NCI-H146 treated with DMSO at 0.1 percent for 48 hours (cell line): ENCODE data around the gene ANXA7.

Source experiments
- DNase-seq: peaks from one replicate; lab custom pipeline; 2025; ENCODE audit not compliant: unreplicated experiment; lab: John Stamatoyannopoulos, UW

The ANXA7 gene

GRCh38 chr10:73413528-73414229, at the start of gene ANXA7:
ANXA7 (minus strand) TSS chr10:73414058; CDS start chr10:73400856, 13,202 bp downstream.
- DNase-seq, result peak; percentile 86

- DNase-seq, result no peak
Measured at GRCh38 chr10:73460897-73461296, 47.0 kb upstream of the ANXA7 start.

DNA sequence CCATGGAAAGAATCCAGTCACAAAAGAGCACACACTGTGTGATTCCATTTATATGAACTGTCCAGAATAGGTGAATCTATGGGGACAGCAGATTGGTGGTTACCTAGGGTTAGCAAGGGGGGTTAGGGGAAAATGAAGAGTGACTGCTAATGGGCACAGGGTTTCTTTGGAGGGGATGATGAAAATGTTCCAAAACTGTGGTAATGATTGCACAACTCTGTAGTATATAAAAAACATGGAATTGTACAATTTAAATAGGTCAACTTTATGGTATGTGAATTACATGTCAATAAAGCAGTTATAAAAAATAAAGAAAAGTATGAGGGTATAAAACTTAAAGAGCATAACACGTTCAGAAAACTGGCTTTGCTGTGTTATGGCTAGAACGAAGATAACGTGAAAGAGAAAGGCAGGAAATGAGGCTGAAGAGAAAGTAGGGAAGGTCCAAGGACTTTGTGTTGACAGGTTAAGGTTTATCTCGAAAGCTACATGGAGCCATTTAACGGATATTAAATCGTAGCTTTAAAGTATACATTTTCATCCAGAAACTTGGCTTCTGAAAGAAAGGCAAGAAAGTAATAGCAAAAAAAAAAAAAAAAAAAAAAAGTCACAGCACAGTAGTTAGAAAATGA, 45.9 kb upstream of the ANXA7 start:
- no peak for DNase-seq

DNA sequence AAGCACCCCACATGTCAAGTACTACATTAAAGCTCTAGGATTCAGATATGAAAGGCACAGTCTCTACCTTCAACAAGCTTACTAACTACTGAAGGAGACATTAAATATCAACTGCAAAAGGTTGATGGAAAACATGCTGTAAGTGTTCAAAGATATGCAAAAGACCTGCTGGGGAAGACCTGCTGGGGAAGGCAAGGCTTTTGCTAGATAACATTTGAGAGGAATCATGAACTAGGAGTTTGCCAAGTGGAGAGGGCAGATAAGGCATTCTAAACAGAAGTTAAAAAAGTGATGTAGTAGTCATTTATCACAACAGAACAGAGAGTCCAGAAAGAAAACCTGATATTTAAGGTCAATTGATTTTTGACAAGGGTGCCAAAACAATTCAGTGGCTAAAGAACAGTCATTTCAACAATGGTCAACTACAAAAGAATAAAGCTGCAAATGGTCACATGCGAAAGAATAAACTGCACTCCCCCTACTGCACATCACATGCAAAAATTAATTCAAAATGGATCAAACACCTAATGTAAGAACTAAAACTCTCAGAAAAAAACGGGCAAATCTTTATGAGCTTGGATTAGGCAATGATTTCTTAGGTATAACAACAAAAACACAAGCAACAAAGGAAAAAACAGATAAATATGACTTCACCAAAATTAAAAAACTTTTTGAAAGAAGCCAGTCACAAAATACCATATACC, 42.5 kb upstream of the ANXA7 start:
- no peak for DNase-seq

GRCh38 chr10:73449113-73449512, 35.3 kb upstream of the ANXA7 start:
- DNase-seq, result no peak

GRCh38 chr10:73448384-73448783, 34.5 kb upstream of the ANXA7 start:
- DNase-seq, result no peak

GRCh38 chr10:73446926-73447325, 33.1 kb upstream of the ANXA7 start:
- no peak for DNase-seq

- no peak for DNase-seq
Measured at GRCh38 chr10:73444457-73444856, 30.6 kb upstream of the ANXA7 start.

DNA sequence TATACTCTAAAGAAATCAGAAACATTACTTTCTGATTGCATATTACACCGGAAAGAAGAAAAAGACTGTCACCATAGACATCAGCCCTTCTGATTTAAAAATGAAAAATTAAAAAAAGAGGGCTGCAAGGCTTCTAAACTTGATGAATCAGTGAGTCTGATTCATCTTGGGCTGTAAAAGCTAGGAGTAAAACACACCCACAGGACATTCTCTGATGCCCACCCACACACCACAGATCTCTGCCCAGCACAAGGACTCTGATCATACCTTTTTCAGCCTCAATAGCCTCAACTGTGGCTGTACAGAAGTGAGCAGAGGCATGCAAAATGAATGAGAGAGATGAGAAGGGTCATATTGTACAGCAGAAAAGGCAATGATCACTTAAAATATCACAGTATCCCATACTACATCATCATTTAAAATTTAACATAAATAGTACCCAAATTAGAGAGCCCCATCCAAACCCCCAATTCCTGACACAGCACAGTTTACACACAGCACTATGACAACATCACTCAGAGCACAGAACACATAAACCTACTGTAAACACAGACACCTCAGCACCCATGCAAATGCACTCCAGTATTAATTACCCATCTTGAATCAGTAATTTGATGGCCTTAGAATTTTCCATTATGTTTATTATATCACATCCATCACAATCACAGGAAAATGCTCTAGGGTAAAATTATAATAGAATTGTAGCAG, 25.9 kb upstream of the ANXA7 start:
- no peak for DNase-seq

GRCh38 chr10:73439055-73439454, 25.2 kb upstream of the ANXA7 start:
- no peak for DNase-seq

DNA sequence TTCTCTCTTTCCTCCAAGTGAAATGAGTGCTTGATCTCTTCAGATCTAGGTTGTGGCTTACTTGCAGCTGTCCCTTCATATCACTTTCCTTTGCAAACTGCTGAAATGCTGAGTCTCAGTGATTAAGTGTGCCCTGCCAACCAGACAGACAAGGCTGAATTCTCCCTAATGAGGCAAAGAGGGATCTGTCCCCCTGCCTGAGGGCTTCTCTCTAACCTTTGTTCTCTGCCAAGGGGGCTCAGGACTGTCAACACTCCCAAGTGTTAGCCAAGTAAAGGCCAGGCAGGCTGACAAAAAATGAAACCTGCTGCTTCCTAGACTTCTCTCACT, 19.6 kb upstream of the ANXA7 start, which contains the start of gene MSS51:
MSS51 (minus strand) TSS at position 24 of the 330 bp plus-strand sequence. CDS start 5,277 bp downstream, outside the sequence.
- peak; percentile 86 for DNase-seq

DNA sequence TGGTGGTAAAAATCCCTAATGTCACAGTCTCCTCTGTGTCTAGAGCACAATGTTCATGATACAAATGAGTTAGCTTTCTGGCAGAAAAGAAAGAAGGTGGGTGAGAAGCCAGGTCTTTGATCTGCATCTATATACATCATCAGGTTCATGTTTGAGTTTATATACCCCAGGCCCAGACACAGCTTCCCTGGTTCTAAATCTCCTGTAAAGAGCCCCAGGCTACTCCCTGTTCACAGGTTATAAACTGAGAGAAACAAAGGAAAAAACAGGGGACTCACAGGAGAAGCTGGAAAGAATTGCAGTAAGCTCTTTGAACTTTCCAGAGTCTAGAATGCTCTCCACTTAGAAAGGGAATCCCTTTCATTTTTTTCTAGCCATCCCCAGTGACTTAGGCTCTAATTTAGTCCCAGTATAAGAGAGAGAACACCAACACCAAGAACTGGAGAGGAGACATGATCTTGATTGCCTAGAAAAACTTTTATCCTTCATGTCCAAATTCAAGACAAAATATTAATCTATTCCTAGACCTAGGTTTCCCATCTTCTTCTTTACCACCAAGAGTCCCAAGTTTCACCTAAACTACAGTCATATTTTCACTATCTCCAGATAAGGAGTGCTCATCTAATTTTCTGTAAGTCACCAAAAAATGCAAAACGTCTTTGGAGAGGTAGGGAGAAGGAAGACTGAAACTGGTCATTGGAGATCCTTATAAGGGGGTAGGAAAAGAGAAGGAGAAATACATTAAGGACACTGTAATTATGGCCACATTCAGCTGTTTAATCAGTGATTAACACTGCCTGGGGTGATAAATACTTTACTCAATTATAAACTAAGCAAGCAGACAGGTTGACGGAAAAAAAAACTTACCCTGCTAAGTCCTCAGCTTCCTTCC, 19.0 kb upstream of the ANXA7 start:
- peak; percentile 86 for DNase-seq

DNA sequence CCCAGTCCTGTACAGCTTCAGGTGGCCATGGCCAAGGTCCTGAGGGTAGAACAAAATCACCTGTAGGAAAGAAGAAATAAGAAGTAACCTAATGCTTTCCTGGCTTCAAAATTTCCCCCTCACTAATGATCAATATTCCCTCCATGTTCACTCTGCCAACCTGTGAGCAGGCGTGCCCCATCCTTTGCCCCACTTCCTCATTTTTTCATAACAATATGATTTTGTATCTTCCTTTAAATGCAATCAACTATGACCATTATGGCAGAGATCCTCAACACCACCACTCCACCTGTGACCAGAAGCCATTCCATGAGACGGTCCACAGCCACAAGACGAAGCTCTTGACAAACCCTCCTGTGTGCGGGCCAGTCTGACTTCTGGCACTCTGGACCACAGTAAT, 12.5 kb upstream of the ANXA7 start:
- no peak for DNase-seq

DNA sequence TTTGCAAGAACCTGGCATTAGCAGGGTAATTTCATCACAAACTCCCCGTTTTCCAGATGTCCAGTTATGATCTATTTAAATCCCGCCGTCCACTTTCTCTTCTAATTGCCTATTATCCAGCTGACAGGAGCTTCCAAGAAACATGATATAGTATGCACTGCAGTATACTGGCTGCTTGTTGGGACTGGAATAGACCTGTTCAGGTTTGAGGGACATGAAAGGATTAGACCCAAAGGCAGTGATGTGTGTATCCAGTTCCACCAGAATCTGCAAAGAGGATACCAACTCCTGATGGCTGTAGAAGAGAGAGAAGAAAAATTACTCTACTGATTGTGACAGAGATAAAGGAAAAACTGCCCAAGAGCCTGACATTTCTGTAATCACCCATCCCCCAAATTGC, 10.6 kb upstream of the ANXA7 start:
- no peak for DNase-seq

DNA sequence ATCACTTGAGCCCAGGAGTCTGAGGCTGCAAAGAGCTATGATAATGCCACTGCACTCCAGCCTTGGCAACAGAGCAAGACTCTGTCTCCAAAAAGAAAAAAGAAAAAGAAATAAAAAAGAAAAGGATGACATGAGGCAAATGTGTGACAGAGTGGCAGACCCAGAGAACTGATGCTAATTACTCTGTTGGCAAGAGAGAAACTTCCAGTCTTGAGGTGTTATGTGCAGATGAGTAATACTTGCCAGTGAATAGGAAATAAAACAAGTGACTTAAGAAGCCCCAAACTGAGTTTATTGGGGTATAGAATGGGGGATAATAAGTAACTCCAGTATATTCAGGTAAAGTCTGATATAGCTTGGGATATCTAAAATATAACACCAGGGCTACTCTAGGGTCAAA, 9.5 kb upstream of the ANXA7 start:
- no peak for DNase-seq

GRCh38 chr10:73416571-73416970, 2.7 kb upstream of the ANXA7 start:
- no peak for DNase-seq

DNA sequence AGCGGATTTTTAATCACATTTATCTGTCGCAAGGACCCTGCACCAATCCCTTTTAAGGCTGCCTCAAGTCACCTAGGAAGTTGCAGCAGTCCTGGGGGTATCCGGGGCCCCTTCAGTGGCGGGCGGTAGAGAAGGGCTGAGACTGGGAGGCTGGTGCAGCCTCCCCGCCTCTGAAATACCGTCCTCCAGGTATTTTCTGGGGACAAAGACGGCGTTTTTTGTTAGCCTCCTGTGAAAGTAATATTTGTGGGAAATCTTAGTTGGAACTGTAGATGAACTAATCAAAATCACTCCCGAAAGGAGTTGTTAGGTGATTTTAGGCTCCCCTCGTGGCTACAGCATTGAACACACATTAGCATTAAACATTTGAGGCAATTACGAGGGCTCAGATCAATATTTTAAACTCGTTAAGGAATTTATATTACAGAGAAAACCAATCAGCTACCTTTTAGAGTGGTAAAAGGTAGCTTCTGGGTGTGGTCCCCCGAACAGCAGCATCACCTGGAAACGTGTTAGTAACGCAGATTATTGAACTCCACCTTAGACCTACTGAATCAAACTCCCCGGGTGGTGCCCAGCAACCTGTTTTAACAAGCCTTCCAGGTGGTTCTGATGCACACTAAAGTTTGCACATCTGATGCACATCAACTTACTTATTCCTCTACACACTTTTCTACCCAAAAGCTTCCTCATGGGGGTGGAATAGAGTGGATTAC, 530 bp upstream of the ANXA7 start:
- DNase-seq, result peak; percentile 74

GRCh38 chr10:73413108-73413527, 740 bp downstream of the ANXA7 start:
- DNase-seq, result peak; percentile 63

DNA sequence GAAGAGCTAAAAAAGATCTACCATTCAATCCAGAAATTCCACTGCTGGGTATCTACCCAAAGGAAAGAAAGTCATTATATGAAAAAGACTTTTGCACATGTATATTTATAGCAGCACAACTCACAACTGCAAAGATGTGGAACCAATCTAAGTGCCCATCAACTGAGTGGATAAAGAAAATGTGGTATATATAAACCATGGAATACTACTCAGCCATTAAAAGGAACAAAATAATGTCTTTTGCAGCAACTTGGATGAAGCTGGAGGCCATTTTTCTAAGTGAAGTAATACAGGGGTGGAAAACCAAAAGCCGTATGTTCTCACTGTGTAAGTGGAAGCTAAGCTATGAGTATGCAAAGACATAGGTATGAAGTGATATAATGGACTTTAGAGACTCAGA, 3.0 kb downstream of the ANXA7 start:
- DNase-seq, result no peak

DNA sequence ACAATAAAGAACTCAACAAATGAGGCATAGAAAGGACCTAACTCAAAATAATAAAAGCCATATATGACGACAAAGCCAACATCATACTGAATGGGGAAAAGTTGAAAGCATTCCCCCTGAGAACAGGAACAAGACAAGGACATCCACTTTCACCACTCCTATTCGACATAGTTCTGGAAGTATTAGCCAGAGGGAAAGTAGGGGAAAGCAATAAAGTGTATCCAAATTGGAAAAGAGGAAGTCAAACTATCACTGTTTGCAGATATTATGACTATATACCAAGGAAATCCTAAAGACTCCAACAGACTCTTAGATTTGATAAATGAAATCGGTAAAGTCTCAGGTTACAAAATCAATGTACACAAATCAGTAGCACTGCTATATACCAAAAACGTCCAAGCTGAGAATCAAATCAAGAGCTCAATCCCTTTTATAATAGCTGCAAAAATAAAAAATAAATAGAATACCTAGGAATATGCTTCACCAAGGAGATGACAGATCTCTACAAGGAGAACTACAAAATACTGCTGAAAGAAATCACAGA, 4.8 kb downstream of the ANXA7 start:
- no peak for DNase-seq
